Aorta (tissue), 5 donors: ENCODE results near the gene FAM163B. TPM values are rescaled to one million over a fixed set of nuclear protein-coding genes. Genes with fewer than 3 reads are reported as not detected.

Source experiments
- ATAC-seq: fragments of 200-7000 bp; cut with Tn5 transposase; one replicate; pipeline ENCODE4 v1.9.1; 2022; ENCODE audit warnings: moderate library complexity; ENCODE audit not compliant: low FRiP score
- DNase-seq, 2 donors: peaks; one replicate each; pipeline ENCODE4 v3.0.0-alpha.2; 2020
- H3K27ac ChIP-seq, 2 donors: one replicate each; pipeline ENCODE4 v1.5.1; 2013; ENCODE audit warnings: low read length in 2 of 2, mild to moderate bottlenecking in 2 of 2, moderate library complexity in 2 of 2, control low read depth in 1 of 2, inconsistent platforms in 1 of 2, low read depth in 1 of 2
- H3K27me3 ChIP-seq, 2 donors: one replicate each; pipeline ENCODE4 v1.6.1; 2013; ENCODE audit warnings: control low read depth in 1 of 2, low read length in 1 of 2, mild to moderate bottlenecking in 1 of 2, moderate library complexity in 1 of 2; ENCODE audit not compliant: insufficient read depth in 2 of 2, control insufficient read depth in 1 of 2
- H3K36me3 ChIP-seq, 2 donors: one replicate each; pipeline ENCODE4 v1.6.1; 2013; ENCODE audit warnings: control low read depth in 1 of 2, low read length in 1 of 2, mild to moderate bottlenecking in 1 of 2; ENCODE audit not compliant: insufficient read depth in 2 of 2, control insufficient read depth in 1 of 2
- H3K4me1 ChIP-seq, 2 donors: one replicate each; pipeline ENCODE4 v1.6.1; 2013; ENCODE audit warnings: low read length in 2 of 2, control low read depth in 1 of 2, mild to moderate bottlenecking in 1 of 2, moderate library complexity in 1 of 2; ENCODE audit not compliant: insufficient read depth in 2 of 2, control insufficient read depth in 1 of 2
- H3K4me3 ChIP-seq, 2 donors: one replicate each; pipeline ENCODE4 v1.5.1; 2013; ENCODE audit warnings: low read length in 2 of 2, control low read depth in 1 of 2, mild to moderate bottlenecking in 1 of 2
- H3K9me3 ChIP-seq: one replicate; pipeline ENCODE4 v1.6.1; 2013; ENCODE audit warnings: mild to moderate bottlenecking, low read length; ENCODE audit not compliant: control insufficient read depth
- WGBS, 2 donors: extraction: QIAGEN DNeasy Blood & Tissue Kit; methylation state at CpG; one replicate each; pipeline ENCODE4 v1.1.7; 2013; 5-methylcytosine and 5-hydroxymethylcytosine counted together
- intact Hi-C, 2 donors: fragments of 100-400 bp; cut with DNase I; formaldehyde crosslinking; loops; one replicate each; pipeline versions ENCODE4 v1.14.2 to v1.15.0; 2022
- polyA plus RNA-seq, 2 donors: library from polyadenylated mRNA; stranded (reverse); fragments of 200-250 nt; gene quantifications; one replicate each; pipeline ENCODE4 v1.2.3, GENCODE V29; 2013
- total RNA-seq, 2 donors: library from RNA; stranded (reverse); fragmentation: NEBNext Ultra II Directional; extraction: Animal tissue kit (Norgen Biotek cat#: 25700); gene quantifications; one replicate each; pipeline ENCODE4 v1.2.1, GENCODE V29; 2021
- donor health status: healthy with polysubstance abuse.
- donor health status: Bipolar disorder and iron deficiency.
- donor health status: DM: no; HTN: no; CAD: no.
- donor health status: DM: no; HTN: no; CAD: no.
- donor health status: DM: yes; HTN: yes; CAD: no.

FAM163B gene
- total and polyA plus RNA-seq, 4 donors, result not detected

GRCh38 chr9:133606708-133607025, 2.5 kb downstream of the FAM163B start:
- no peak overlapping the region for H3K27ac ChIP-seq
- H3K4me3 ChIP-seq, result no peak overlapping the region
- no peaks in the 10 kb centered on the region for H3K4me1 ChIP-seq
- no peaks in the 10 kb centered on the region for H3K27me3 ChIP-seq
- H3K36me3 ChIP-seq, result no peaks in the 10 kb centered on the region
- ATAC-seq, result no peak
- intact Hi-C loops, result no loop called here
- no peaks in the 10 kb centered on the region for H3K9me3 ChIP-seq
- peak in 1 of 2 donors; percentile 43 for DNase-seq
- 38 to 39% methylated on average over 8 of the region's 8 CpGs for WGBS, 2 donors

- Histone ChIP-seq H3K4me3 (no peak overlapping the region), H3K9me3 (no peaks in the 10 kb centered on the region)
- intact Hi-C loops, result no loop called here
Observed at GRCh38 chr9:133605856-133606707, 3.1 kb downstream of the FAM163B start.

GRCh38 chr9:133605446-133605845, 3.7 kb downstream of the FAM163B start:
- Histone ChIP-seq H3K4me3 (no peak overlapping the region), H3K4me1 (no peaks in the 10 kb centered on the region), H3K9me3 (no peaks in the 10 kb centered on the region), H3K36me3 (no peaks in the 10 kb centered on the region), H3K27me3 (no peaks in the 10 kb centered on the region), H3K27ac (no peak overlapping the region)
- intact Hi-C loops, result no loop called here
- WGBS, 2 donors, result 81 to 82% methylated on average over 17 of the region's 17 CpGs
- DNase-seq (peak in 1 of 2 donors; percentile 59), ATAC-seq (no peak)

More at GRCh38 chr9:133605856-133606707, 3.1 kb downstream of the FAM163B start:
- ATAC-seq (no peak), DNase-seq (peak in 1 of 2 donors; percentile 50)
- 62 to 65% methylated on average over 15 to 16 of the region's 16 CpGs for WGBS, 2 donors
- Histone ChIP-seq H3K36me3 (no peaks in the 10 kb centered on the region), H3K27ac (no peak overlapping the region), H3K27me3 (no peaks in the 10 kb centered on the region), H3K4me1 (no peaks in the 10 kb centered on the region)

- WGBS, 2 donors, result 55 to 59% methylated on average over 14 of the region's 14 CpGs
- Histone ChIP-seq H3K27me3 (no peaks in the 10 kb centered on the region), H3K4me1 (no peaks in the 10 kb centered on the region), H3K36me3 (no peaks in the 10 kb centered on the region), H3K27ac (no peak overlapping the region), H3K4me3 (no peak overlapping the region), H3K9me3 (no peaks in the 10 kb centered on the region)
- no peak for ATAC-seq
- intact Hi-C loops, result no loop called here
- DNase-seq, result peak in 1 of 2 donors; percentile 68
Observed at GRCh38 chr9:133604856-133605255, 4.3 kb downstream of the FAM163B start.

- intact Hi-C loops, result no loop called here
- Histone ChIP-seq H3K9me3 (no peaks in the 10 kb centered on the region), H3K36me3 (no peaks in the 10 kb centered on the region), H3K27ac (no peak overlapping the region), H3K4me3 (no peak overlapping the region), H3K4me1 (no peaks in the 10 kb centered on the region), H3K27me3 (no peaks in the 10 kb centered on the region)
- DNase-seq (peak in 1 of 2 donors; percentile 19), ATAC-seq (no peak)
- WGBS, 2 donors, result 21 to 31% methylated on average over 5 of the region's 5 CpGs
Observed at GRCh38 chr9:133604214-133604613, 5.0 kb downstream of the FAM163B start.

- H3K9me3 ChIP-seq, result peaks cover 2% of the 10 kb centered on the region
- WGBS, 2 donors, result 30 to 35% methylated on average over 14 of the region's 14 CpGs
- no peaks in the 10 kb centered on the region for H3K36me3 ChIP-seq
- intact Hi-C loops, result no loop called here
- no peak overlapping the region for H3K4me3 ChIP-seq
- no peaks in the 10 kb centered on the region for H3K27me3 ChIP-seq
- H3K4me1 ChIP-seq, result no peaks in the 10 kb centered on the region
- DNase-seq (peak; percentile 21 to 47), ATAC-seq (no peak)
- no peak overlapping the region for H3K27ac ChIP-seq
Observed at GRCh38 chr9:133603135-133603927, 5.9 kb downstream of the FAM163B start.

- H3K9me3 ChIP-seq, result peaks cover 5% of the 10 kb centered on the region
- intact Hi-C loops, result no loop called here
- H3K27me3 ChIP-seq, result no peaks in the 10 kb centered on the region
- DNase-seq, result no peak
- no peak overlapping the region for H3K4me3 ChIP-seq
- no peak overlapping the region for H3K27ac ChIP-seq
- no peak for ATAC-seq
- 55 to 59% methylated on average over 10 of the region's 10 CpGs for WGBS, 2 donors
- H3K4me1 ChIP-seq, result no peaks in the 10 kb centered on the region
- H3K36me3 ChIP-seq, result no peaks in the 10 kb centered on the region
Observed at GRCh38 chr9:133602277-133602676, 6.9 kb downstream of the FAM163B start.

GRCh38 chr9:133601746-133602145, 7.4 kb downstream of the FAM163B start:
- Histone ChIP-seq H3K9me3 (peaks cover 5% of the 10 kb centered on the region), H3K36me3 (no peaks in the 10 kb centered on the region), H3K4me3 (no peak overlapping the region), H3K27me3 (no peaks in the 10 kb centered on the region), H3K27ac (no peak overlapping the region), H3K4me1 (no peaks in the 10 kb centered on the region)
- DNase-seq, result peak; percentile 29 to 57
- 79 to 81% methylated on average over 9 to 10 of the region's 10 CpGs for WGBS, 2 donors
- ATAC-seq, result no peak
- intact Hi-C loops, result no loop called here
